Aorta (tissue), 5 donors: ENCODE results near the gene ABHD16A. TPM values are rescaled to one million over a fixed set of nuclear protein-coding genes. Genes with fewer than 3 reads are reported as not detected.

Source experiments
- ATAC-seq: fragments of 200-7000 bp; cut with Tn5 transposase; one replicate; pipeline ENCODE4 v1.9.1; 2022; ENCODE audit warnings: moderate library complexity; ENCODE audit not compliant: low FRiP score
- DNase-seq, 2 donors: peaks; one replicate each; pipeline ENCODE4 v3.0.0-alpha.2; 2020
- H3K27ac ChIP-seq, 2 donors: one replicate each; pipeline ENCODE4 v1.5.1; 2013; ENCODE audit warnings: low read length in 2 of 2, mild to moderate bottlenecking in 2 of 2, moderate library complexity in 2 of 2, control low read depth in 1 of 2, inconsistent platforms in 1 of 2, low read depth in 1 of 2
- H3K27me3 ChIP-seq, 2 donors: one replicate each; pipeline ENCODE4 v1.6.1; 2013; ENCODE audit warnings: control low read depth in 1 of 2, low read length in 1 of 2, mild to moderate bottlenecking in 1 of 2, moderate library complexity in 1 of 2; ENCODE audit not compliant: insufficient read depth in 2 of 2, control insufficient read depth in 1 of 2
- H3K36me3 ChIP-seq, 2 donors: one replicate each; pipeline ENCODE4 v1.6.1; 2013; ENCODE audit warnings: control low read depth in 1 of 2, low read length in 1 of 2, mild to moderate bottlenecking in 1 of 2; ENCODE audit not compliant: insufficient read depth in 2 of 2, control insufficient read depth in 1 of 2
- H3K4me1 ChIP-seq, 2 donors: one replicate each; pipeline ENCODE4 v1.6.1; 2013; ENCODE audit warnings: low read length in 2 of 2, control low read depth in 1 of 2, mild to moderate bottlenecking in 1 of 2, moderate library complexity in 1 of 2; ENCODE audit not compliant: insufficient read depth in 2 of 2, control insufficient read depth in 1 of 2
- H3K4me3 ChIP-seq, 2 donors: one replicate each; pipeline ENCODE4 v1.5.1; 2013; ENCODE audit warnings: low read length in 2 of 2, control low read depth in 1 of 2, mild to moderate bottlenecking in 1 of 2
- H3K9me3 ChIP-seq: one replicate; pipeline ENCODE4 v1.6.1; 2013; ENCODE audit warnings: mild to moderate bottlenecking, low read length; ENCODE audit not compliant: control insufficient read depth
- WGBS, 2 donors: extraction: QIAGEN DNeasy Blood & Tissue Kit; methylation state at CpG; one replicate each; pipeline ENCODE4 v1.1.7; 2013; 5-methylcytosine and 5-hydroxymethylcytosine counted together
- intact Hi-C, 2 donors: fragments of 100-400 bp; cut with DNase I; formaldehyde crosslinking; loops; one replicate each; pipeline versions ENCODE4 v1.14.2 to v1.15.0; 2022
- polyA plus RNA-seq, 2 donors: library from polyadenylated mRNA; stranded (reverse); fragments of 200-250 nt; gene quantifications; one replicate each; pipeline ENCODE4 v1.2.3, GENCODE V29; 2013
- total RNA-seq, 2 donors: library from RNA; stranded (reverse); fragmentation: NEBNext Ultra II Directional; extraction: Animal tissue kit (Norgen Biotek cat#: 25700); gene quantifications; one replicate each; pipeline ENCODE4 v1.2.1, GENCODE V29; 2021
- donor health status: healthy with polysubstance abuse.
- donor health status: Bipolar disorder and iron deficiency.
- donor health status: DM: no; HTN: no; CAD: no.
- donor health status: DM: no; HTN: no; CAD: no.
- donor health status: DM: yes; HTN: yes; CAD: no.

Gene ABHD16A
- total and polyA plus RNA-seq, 4 donors = 12.9 to 50.1 (median 44.9) TPM

GRCh38 chr6:31664790-31665500 is 38.2 kb downstream of the ABHD16A start, which contains the start of gene GPANK1:
TSS of gene GPANK1 (minus strand) at chr6:31664997. CDS start at chr6:31664478, 519 bp downstream.
- H3K27ac ChIP-seq = peak within 1 kb of the TSS; percentile 49 to 86
- no peaks in the 10 kb centered on the region for H3K27me3 ChIP-seq
- DNase-seq (peak; percentile 94 to 95), ATAC-seq (peak; percentile 87)
- WGBS, 2 donors = 0% methylated on average over 39 of the region's 39 CpGs
- intact Hi-C loops = loop anchor here in 1 of 2 donors (1.0 to 5.0 kb wide), 3 partner anchors 13 to 127 kb away; partner anchors contain the start of genes BAG6 and PRRC2A
- no peaks in the 10 kb centered on the region for H3K9me3 ChIP-seq
- H3K4me3 ChIP-seq = peak within 1 kb of the TSS; percentile 46 to 49
- H3K4me1 ChIP-seq = no peaks in the 10 kb centered on the region
- peaks cover 0 to 11% of the 10 kb centered on the region in 2 donors for H3K36me3 ChIP-seq

- no peaks in the 10 kb centered on the region for H3K9me3 ChIP-seq
- peak overlapping the region; percentile 28 to 86 for H3K27ac ChIP-seq
- no peaks in the 10 kb centered on the region for H3K27me3 ChIP-seq
- H3K4me1 ChIP-seq = no peaks in the 10 kb centered on the region
- WGBS, 2 donors = 8 to 9% methylated on average over 17 of the region's 17 CpGs
- intact Hi-C loops = loop anchor here in 1 of 2 donors (1.0 to 5.0 kb wide), 2 partner anchors 12 to 42 kb away; partner anchors contain the start of genes BAG6 and PRRC2A
- H3K4me3 ChIP-seq = peak overlapping the region; percentile 46 to 49
- peaks cover 0 to 6% of the 10 kb centered on the region in 2 donors for H3K36me3 ChIP-seq
- ATAC-seq (peak; percentile 30), DNase-seq (peak; percentile 71 to 83)
These were observed 38.9 kb downstream of the ABHD16A start for GRCh38 chr6:31663961-31664789.

- WGBS, 2 donors = 46 to 56% methylated on average over 9 of the region's 9 CpGs
- intact Hi-C loops = loop anchor here in 1 of 2 donors (5.0 kb wide), 1 partner anchor 41 kb away; the partner anchor contains the start of gene PRRC2A
- no peak for ATAC-seq
- H3K27me3 ChIP-seq = no peaks in the 10 kb centered on the region
- DNase-seq = no peak
- H3K27ac ChIP-seq = peak overlapping the region in 1 of 2 donors; percentile 86
- H3K4me3 ChIP-seq = peak overlapping the region; percentile 23 to 46
- peaks cover 0 to 2% of the 10 kb centered on the region in 2 donors for H3K36me3 ChIP-seq
- no peaks in the 10 kb centered on the region for H3K9me3 ChIP-seq
- no peaks in the 10 kb centered on the region for H3K4me1 ChIP-seq
These were observed 39.8 kb downstream of the ABHD16A start for GRCh38 chr6:31663126-31663960.

- Histone ChIP-seq H3K9me3 (no peaks in the 10 kb centered on the region), H3K36me3 (peaks cover 0 to under 1% of the 10 kb centered on the region in 2 donors), H3K27me3 (no peaks in the 10 kb centered on the region), H3K4me1 (no peaks in the 10 kb centered on the region), H3K4me3 (no peak overlapping the region), H3K27ac (no peak overlapping the region)
- intact Hi-C loops = loop anchor here in 1 of 2 donors (5.0 kb wide), 1 partner anchor 40 kb away; the partner anchor contains the start of gene PRRC2A
- 85 to 88% methylated on average over 12 of the region's 12 CpGs for WGBS, 2 donors
- no peak for DNase-seq
- ATAC-seq = no peak
These were observed 40.9 kb downstream of the ABHD16A start for GRCh38 chr6:31662124-31662723.

GRCh38 chr6:31661262-31662123 is 41.6 kb downstream of the ABHD16A start:
- Histone ChIP-seq H3K4me1 (no peaks in the 10 kb centered on the region), H3K36me3 (peaks cover 0 to 1% of the 10 kb centered on the region in 2 donors), H3K27ac (peak overlapping the region in 1 of 2 donors; percentile 57), H3K4me3 (no peak overlapping the region), H3K27me3 (no peaks in the 10 kb centered on the region), H3K9me3 (no peaks in the 10 kb centered on the region)
- 74 to 76% methylated on average over 12 of the region's 12 CpGs for WGBS, 2 donors
- no peak for DNase-seq
- no peak for ATAC-seq
- intact Hi-C loops = loop anchor here in 1 of 2 donors (5.0 kb wide), 1 partner anchor 39 kb away; the partner anchor contains the start of gene PRRC2A

GRCh38 chr6:31660381-31661261 is 42.5 kb downstream of the ABHD16A start, which contains the start of gene C6orf47:
TSS of gene C6orf47 (minus strand) at chr6:31660778. CDS start at chr6:31659947, 831 bp downstream.
- peak within 1 kb of the TSS; percentile 57 to 95 for H3K27ac ChIP-seq
- H3K4me3 ChIP-seq = peak within 1 kb of the TSS; percentile 83 to 85
- peak; percentile 87 for ATAC-seq
- no peaks in the 10 kb centered on the region for H3K4me1 ChIP-seq
- WGBS, 2 donors = 0 to 1% methylated on average over 50 to 52 of the region's 52 CpGs
- peaks cover 0 to 1% of the 10 kb centered on the region in 2 donors for H3K36me3 ChIP-seq
- DNase-seq = peak; percentile 91 to 95
- no peaks in the 10 kb centered on the region for H3K27me3 ChIP-seq
- intact Hi-C loops = loop anchor here in 1 of 2 donors (5.0 kb wide), 1 partner anchor 38 kb away; the partner anchor contains the start of gene PRRC2A
- no peaks in the 10 kb centered on the region for H3K9me3 ChIP-seq
